Measurements from ENCODE around the gene KEAP1. TPM values are rescaled to one million over a fixed set of nuclear protein-coding genes. Genes with fewer than 3 reads are reported as not detected.
A peak's percentile ranks its signal among the peaks of the same experiment; 100 is the strongest.

Gene KEAP1
- total and polyA plus RNA-seq, 2 of the 8 experiments (the other 6 are each of a cell fraction or from before 2014, with no cell fraction given), result 80.6 to 106 TPM

DNA sequence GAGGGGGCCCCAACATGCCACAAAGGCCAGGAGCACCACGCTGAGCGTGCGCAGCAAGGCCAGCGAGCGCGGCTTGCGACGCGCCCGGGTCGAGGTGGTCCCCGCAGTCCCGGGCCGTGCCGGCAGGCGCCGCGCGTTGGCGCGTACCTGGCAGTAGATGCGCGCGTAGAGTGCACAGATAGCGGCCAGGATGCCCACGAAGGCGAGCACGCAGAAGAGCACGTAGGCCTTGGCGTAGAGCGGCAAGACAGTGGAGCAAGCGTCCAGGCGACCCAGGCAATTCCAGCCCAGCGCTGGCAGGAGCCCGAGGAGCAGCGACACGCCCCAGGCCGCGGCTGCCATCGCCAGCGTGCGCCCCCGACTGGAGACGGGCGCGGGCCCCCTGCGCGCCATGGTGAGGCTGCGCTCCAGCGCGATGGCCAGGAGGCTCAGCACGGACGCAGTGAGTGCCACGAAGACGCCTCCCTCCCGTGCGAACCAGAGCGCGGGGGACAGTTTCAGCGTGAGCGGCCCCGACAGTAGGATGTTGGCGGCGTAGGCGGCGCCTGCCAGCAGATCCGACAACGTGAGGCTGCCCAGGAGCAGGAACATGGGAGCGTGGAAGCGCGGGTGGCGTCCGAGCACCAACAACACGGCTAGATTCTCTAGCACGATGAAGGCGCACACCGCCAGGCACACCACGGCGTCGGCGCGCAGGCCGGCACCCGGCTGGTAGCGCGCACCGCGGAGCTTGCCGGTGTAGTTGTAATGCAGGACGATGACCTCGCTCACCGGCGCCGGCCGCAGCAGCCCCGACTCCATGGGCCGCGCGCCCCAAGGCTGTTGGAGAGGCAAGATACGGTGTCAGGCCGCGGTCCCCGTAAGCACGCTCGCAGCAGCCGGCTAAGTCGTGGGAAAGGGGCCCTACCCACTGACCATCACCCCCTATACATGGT, 11.3 kb upstream of the KEAP1 start (continued):
- TF ChIP-seq, protein P1, sequence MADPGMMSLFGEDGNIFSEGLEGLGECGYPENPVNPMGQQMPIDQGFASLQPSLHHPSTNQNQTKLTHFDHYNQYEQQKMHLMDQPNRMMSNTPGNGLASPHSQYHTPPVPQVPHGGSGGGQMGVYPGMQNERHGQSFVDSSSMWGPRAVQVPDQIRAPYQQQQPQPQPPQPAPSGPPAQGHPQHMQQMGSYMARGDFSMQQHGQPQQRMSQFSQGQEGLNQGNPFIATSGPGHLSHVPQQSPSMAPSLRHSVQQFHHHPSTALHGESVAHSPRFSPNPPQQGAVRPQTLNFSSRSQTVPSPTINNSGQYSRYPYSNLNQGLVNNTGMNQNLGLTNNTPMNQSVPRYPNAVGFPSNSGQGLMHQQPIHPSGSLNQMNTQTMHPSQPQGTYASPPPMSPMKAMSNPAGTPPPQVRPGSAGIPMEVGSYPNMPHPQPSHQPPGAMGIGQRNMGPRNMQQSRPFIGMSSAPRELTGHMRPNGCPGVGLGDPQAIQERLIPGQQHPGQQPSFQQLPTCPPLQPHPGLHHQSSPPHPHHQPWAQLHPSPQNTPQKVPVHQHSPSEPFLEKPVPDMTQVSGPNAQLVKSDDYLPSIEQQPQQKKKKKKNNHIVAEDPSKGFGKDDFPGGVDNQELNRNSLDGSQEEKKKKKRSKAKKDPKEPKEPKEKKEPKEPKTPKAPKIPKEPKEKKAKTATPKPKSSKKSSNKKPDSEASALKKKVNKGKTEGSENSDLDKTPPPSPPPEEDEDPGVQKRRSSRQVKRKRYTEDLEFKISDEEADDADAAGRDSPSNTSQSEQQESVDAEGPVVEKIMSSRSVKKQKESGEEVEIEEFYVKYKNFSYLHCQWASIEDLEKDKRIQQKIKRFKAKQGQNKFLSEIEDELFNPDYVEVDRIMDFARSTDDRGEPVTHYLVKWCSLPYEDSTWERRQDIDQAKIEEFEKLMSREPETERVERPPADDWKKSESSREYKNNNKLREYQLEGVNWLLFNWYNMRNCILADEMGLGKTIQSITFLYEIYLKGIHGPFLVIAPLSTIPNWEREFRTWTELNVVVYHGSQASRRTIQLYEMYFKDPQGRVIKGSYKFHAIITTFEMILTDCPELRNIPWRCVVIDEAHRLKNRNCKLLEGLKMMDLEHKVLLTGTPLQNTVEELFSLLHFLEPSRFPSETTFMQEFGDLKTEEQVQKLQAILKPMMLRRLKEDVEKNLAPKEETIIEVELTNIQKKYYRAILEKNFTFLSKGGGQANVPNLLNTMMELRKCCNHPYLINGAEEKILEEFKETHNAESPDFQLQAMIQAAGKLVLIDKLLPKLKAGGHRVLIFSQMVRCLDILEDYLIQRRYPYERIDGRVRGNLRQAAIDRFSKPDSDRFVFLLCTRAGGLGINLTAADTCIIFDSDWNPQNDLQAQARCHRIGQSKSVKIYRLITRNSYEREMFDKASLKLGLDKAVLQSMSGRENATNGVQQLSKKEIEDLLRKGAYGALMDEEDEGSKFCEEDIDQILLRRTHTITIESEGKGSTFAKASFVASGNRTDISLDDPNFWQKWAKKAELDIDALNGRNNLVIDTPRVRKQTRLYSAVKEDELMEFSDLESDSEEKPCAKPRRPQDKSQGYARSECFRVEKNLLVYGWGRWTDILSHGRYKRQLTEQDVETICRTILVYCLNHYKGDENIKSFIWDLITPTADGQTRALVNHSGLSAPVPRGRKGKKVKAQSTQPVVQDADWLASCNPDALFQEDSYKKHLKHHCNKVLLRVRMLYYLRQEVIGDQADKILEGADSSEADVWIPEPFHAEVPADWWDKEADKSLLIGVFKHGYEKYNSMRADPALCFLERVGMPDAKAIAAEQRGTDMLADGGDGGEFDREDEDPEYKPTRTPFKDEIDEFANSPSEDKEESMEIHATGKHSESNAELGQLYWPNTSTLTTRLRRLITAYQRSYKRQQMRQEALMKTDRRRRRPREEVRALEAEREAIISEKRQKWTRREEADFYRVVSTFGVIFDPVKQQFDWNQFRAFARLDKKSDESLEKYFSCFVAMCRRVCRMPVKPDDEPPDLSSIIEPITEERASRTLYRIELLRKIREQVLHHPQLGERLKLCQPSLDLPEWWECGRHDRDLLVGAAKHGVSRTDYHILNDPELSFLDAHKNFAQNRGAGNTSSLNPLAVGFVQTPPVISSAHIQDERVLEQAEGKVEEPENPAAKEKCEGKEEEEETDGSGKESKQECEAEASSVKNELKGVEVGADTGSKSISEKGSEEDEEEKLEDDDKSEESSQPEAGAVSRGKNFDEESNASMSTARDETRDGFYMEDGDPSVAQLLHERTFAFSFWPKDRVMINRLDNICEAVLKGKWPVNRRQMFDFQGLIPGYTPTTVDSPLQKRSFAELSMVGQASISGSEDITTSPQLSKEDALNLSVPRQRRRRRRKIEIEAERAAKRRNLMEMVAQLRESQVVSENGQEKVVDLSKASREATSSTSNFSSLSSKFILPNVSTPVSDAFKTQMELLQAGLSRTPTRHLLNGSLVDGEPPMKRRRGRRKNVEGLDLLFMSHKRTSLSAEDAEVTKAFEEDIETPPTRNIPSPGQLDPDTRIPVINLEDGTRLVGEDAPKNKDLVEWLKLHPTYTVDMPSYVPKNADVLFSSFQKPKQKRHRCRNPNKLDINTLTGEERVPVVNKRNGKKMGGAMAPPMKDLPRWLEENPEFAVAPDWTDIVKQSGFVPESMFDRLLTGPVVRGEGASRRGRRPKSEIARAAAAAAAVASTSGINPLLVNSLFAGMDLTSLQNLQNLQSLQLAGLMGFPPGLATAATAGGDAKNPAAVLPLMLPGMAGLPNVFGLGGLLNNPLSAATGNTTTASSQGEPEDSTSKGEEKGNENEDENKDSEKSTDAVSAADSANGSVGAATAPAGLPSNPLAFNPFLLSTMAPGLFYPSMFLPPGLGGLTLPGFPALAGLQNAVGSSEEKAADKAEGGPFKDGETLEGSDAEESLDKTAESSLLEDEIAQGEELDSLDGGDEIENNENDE (IDR thresholded peaks at IDR 0.05; ENCODE audit: insufficient replicate concordance, low read length), result no peak
- TF ChIP-seq TEAD4 (IDR thresholded peaks at IDR 0.05; ENCODE audit: low read depth, low read length), result peak; percentile 79; the same call in 1 of the 2 replicates

All from H1 (cell line).